ENCODE data around the gene ACSL4.
"Not testable (repeated sequence)": the region's sequence is repeated elsewhere in the genome, so short reads cannot be mapped to it uniquely, and the experiment has no call there.

Gene ACSL4

DNA sequence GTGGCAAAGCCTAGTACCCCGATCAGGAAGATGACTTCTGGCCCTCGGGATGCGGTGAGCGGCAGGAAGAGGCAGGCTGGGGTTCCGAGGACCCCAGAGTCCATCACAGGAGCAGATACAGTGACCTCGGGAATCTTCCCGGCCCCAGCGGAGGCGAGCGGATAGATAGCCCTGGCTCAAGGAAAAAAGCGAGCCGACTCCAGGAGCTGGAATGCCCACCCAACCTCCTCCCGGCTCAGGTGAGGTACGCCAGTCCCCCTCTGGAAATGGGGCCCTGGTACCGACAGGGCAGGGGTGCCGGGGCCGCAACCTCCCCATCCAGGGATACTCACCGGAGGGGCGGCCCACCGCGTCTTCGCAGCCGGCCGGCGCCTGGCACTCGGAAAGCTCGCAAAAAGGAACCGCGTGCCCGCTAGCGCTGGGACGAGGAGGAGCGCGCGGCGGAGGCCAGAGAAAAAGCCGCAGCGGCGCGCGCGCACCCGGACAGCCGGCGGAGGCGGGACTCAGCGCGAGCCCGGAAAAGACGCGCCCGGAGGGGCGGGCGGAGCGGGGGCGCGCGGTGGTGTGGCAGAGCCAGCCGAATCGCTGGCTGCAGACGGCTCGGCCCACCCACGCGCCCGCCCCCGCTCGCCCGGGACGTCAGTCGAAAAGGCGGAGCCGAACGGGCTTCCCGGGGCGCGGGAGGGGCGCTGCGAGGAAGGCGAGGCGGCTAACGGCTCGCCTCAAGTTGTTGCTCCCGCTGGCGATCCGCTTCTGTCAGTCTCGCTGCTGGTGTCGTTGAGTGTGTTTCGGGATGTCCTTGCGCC is at the start of gene ACSL4:
Gene ACSL4 (minus strand): TSS at position 451 of the 806 bp plus-strand sequence. CDS start 49,894 bp downstream, outside the sequence.
- FAIRE-seq, result no peak

DNA sequence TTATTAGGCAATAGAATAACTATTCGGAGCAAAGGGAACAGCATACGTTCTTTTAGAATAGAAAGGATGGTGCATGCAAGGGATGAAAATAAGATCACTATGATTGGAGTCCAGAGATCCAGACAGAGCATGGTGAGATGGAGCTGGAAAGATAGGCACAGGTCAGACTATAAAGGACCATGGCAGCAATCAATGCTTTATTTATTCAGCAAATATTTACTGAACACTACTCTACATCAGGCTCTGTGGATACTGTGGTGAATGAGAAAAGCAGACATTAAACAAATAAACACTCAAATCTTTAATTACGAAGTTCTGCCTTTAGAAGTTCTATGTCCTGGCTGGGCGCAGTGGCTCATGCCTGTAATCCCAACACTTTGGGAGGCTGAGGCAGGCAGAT is 44.7 kb upstream of the ACSL4 start:
- no peak for FAIRE-seq

DNA sequence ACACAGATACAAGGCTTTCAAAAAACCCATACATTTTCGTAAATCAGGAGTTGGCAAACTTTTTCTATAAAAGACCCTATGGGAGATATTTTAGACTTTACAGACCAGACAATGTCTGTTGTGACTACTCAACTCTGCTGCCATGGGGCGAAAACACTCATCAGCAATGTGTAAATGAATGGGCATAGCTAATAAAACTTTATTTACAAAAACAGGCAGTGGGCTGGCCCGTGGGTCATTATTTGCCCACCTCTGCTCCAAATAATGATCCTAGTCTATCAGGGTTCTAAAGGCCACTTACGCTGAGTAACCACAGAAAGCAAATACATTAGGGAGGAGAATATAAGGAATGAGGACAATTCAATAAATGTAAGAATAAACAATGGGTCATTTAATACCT is 43.9 kb upstream of the ACSL4 start:
- no peak for FAIRE-seq

DNA sequence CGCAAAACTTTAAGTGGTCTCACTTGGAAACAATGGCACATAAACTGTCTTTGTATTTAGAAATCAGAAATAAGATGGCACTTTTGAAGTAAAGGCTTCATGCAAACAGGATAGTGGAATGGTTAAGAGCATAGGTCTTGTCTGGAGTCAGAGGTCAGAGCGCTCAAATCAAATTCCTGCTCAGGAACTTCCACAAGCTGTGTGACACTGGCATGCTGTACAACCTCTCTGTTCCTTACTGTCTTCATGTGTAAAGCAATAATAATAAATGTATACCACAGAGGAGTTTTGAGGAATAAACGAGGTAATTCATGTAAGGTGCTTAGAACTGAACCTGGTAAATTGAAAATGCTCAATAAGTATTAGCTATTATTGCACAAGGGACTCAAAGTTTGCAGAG is 43.4 kb upstream of the ACSL4 start:
- FAIRE-seq, result no peak

DNA sequence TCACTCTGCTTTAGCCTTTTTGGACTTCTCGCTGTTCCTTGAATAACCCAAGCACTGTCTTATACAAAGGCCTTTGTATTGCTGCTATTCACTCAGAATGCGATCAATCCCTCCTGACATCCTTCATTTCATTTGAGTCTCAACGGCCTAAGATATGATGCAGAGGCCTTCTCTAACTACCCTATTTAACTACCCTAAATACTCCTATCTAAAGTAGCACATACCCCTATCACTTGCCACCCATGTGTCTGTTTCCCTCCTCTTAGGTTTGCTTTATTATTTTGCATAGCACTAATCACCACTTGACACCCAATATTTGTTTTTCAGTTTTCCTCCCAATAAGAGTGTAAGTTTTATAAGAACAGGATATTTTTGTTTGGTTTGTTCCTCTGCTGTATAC is 42.3 kb upstream of the ACSL4 start:
- no peak for FAIRE-seq

DNA sequence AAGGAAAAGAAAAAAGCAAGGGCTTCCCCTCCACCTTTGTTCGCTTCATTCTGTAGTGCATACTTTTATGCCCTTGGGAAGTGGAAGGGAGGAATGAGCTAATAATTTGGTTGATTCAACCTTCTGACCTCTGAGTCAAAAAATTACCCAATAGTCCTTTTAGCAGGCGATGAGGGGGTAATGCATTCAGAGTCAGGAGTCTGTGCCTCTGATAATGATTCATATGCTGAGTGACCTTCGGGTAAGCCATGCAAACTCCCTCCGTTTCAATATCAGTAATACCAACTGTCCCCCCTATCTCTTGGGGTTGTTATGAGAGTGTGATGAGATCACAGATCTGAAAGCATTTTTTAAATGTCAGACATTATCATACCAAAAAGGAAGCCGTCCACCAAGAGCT is 41.6 kb upstream of the ACSL4 start:
- no peak for FAIRE-seq

DNA sequence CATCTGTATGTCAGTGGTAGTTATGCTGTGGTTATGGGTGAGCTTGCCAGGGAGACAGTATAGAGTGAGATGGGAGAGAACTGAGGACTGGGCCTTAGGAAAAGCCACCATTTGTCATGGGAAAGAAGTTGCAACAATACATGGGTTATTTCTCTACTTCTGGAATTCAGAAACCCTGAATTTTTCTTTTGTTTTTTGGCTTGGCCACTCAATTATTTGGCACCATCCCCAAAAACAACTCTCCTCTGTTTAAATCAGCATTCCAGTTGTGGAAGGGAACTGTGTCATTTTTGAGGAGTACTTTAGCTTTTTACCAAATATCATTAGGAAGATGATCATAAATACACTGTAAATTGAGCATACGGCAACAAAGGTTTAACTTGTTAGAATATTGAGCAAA is 41.1 kb upstream of the ACSL4 start:
- no peak for FAIRE-seq

DNA sequence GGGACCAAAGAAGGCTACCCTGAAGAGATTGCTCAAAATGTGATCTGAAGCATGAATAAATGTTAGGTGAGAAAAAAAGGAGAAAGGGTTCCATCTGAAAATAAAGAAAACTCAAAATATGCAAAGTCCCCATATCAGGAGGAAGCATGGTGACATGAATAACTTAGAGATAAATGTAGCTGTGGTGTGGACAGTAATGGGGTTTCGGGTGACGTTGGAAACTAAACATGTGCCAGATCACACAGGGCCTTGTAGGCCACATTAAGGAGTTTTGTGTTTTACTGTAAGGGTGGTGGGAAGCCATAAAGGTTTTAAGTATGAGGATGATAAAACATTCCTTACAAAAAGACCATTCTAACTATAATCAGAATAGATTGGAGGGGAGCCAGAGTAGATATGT is 40.3 kb upstream of the ACSL4 start:
- no peak for FAIRE-seq

DNA sequence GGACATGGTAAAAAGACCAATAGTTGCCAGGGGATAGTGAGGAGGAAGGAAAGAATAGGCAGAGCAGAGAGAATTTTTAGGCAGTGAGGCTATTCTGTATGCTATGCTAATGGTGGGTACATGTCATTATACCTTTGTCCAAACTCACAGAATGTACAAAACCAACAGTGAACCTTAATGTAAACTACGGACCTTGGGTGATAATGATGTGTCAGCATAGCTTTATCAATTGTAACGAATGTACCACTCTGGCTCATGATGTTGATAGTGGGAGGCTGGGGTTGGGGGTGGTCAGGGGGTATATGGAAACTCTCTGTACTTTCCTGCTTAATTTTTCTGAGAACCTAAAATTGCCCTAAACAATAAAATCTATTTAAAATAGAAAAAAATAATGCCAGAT is 37.7 kb upstream of the ACSL4 start:
- FAIRE-seq, result no peak

DNA sequence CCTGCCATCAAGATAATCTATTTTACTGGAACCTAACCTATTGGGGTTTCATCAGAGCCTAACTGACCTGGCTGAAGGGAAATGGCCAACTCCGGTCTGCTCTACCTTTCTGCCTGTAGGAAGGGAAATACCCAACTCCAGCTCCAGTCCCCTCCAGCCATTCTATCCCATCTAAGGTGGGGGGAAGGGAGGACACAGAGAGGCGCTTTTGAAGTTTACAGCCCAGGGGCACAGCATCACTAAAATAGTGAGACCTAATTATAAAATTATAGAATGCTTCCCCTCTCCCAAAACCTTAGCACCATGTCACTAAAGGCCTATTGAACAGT is 27.8 kb upstream of the ACSL4 start:
- FAIRE-seq, result no peak

DNA sequence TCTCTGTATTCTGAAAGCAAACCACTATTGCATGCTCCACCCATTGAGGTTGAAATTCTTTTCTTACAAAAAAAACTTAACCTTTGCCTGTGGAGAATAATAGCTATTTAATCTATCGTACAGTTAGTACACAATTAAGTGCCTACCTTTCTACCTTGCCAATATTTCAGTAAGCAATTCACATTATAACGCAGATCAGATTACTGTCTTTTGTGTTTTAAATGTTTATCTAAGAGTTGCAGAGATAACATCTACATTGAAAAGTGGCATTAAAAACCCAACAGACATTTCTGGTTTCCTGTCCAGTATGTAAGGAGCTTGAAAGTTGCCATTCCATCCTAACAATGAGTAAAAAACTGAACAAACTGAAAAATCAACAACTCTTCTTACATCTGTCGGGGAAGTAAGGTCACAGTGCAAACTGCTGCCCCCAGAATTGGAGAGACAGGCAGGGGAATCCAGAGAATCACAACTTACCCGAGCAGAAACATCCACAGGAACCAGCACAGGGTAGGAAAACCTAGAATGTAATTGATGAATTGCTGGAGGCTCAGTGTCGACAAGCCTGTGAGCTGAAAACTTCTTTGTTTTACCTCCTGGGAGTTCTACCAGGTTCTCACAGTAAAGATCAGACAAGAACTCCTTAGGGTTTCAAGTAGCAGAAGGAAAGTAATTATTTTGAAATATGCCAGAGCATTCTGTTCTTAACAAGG is 27.3 kb upstream of the ACSL4 start:
- no peak for FAIRE-seq

DNA sequence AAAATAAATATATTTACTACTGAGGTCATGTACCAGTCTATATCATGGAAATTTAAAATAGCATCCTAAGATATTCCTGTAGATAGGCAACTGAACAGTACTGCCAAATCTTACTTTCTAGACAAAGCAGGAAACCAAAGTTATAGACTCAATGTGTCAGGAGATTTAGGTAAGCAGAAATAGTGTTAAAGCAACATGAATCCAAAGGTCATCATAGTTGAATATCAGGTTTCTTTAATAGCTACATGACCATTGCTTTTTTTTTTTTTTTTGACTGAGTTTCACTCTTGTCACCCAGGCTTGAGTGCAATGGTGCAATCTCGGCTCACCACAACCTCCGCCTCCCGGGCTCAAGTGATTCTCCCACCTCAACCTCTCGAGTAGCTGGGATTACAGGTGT is 20.2 kb upstream of the ACSL4 start:
- FAIRE-seq, result no peak

DNA sequence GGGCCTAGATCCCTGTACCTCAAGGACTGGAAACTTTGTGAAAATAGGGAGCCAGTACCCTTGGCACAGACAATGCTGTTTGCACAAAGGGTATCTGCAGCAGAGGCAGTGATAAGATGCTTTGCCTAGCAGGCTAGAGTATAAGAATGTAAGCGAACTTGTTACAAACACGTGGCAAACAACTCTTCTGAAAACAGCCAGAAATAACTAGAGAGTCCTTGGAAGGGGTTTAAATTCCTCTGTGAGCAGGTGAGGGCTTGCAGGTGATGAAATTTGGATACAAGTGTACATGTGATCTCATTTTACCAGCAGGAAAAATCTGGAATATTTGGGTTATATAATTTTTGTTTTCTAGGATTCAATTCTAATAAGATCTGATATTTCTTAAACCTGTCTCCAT is 18.6 kb upstream of the ACSL4 start:
- FAIRE-seq, result no peak

DNA sequence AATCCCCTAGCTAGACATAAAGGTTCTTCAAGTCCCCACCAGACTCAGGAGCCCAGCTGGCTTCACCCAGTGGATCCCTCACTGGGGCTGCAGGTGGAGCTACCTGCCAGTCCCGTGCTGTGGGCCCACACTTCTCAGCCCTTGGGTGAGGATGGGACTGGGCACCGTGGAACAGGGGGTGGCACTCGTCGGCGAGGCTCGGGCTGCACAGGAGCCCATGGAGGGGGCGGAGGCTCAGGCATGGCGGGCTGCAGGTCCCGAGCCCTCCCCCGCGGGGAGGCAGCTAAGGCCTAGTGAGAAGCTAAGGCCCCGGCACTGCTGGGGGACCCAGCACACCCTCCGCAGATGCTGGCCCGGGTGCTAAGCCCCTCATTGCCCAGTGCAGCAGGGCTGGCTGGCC is 16.1 kb upstream of the ACSL4 start:
- no peak for FAIRE-seq

DNA sequence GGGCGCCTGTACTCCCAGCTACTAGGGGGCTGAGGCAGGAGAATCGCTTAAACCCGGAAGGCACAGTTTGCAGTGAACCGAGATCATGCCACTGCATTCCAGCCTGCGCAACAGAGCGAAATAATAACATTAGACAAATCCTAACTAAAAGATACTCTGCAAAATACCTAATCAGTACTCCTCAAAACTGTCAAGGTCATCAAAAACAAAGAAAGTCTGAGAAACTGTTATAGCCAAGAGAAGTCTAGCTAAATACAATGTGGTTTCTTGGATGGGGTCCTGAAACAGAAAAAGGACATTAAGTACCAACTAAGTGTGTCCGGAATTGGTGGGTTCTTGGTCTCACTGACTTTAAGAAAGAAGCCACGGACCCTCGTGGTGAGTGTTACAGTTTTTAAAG is 14.6 kb upstream of the ACSL4 start:
- FAIRE-seq, result no peak

DNA sequence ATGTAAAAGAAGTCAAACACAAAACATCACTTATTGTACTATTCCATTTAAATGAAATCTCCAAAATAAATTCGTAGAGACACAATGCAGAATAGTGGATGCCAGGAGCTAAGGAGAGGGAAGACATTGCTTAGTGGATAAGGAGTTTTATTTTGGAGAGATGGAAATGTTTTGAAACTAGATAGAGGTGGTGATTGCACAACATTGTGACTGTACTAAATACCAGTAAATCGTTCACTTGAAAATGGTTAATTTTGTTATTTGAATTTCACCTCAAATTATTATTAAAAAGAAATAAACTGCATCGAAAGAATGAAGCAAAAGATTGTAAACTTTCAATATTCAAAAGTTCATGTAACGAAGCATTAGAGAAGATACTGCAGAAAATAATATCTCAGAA is 9.7 kb upstream of the ACSL4 start:
- no peak for FAIRE-seq

DNA sequence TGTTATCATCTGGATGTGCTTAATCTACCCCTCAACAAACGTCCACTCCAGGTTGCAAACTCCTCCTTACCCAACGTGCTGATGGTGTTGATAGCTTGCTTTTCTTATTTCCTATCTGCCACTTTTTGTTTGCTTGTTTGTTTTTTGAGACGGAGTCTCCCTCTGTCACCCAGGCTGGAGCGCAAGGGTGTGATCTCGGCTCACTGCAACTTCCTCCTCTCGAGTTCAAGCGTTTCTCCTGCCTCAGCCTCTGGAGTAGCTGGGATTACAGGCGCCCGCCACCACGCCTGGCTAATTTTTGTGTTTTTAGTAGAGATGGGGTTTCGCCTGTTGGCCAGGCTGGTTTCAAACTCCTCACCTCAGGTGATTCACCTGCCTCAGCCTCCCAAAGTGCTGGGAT is 7.8 kb upstream of the ACSL4 start:
- not testable (repeated sequence) for FAIRE-seq

DNA sequence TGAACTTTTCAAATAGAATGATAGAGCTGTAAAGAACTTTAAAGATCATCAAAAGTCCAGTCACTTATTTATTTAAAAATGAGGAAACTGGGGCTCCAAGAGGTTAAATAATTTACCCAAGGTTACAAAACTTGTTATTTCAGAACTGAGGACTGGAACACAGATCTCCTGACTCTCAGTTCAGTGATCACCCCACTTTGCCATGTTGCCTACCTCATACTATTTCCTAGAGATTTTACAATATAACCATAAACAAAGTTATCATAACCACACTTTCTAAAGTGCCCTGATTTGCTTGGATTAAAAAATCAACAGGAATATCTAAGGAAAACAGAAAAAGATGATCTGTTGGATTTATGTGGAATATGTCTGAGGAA is 7.4 kb upstream of the ACSL4 start:
- FAIRE-seq, result no peak

DNA sequence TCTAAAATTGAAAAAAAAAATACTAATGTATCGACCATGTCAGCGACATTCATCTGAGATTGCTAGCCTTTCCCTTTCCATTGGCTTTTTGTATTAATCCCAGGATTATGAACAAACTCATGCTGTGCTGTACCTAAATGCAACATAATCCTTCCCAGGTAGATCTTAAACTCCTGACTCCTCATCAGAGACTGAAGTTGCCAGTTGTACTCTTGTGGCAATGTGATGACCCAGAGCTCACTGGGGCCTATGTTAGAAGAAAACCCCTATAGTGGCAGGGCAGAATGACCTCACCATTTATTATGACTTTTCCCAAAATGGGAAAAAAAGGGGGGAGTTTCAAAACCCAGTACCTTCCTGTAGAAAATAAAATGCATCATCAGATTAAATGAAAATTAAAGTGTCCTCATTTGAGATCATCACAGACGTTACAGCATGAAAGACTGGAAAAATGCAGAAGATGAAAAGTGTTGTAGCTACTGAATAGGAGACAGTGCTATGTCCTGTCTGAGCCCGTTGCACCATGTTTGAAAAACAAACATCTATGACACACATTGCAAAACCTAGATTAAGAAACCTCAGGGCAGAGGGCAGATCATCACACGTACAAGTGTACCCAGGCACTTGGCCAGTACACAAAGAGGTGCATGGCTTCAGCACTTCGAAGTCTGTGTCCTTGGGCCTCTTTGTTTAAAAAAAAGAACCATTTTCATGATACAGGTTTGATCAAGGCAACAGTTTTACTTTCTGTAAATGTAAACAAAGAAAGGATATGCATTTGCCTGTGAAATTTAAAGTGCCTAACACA is 6.8 kb upstream of the ACSL4 start:
- no peak for FAIRE-seq

DNA sequence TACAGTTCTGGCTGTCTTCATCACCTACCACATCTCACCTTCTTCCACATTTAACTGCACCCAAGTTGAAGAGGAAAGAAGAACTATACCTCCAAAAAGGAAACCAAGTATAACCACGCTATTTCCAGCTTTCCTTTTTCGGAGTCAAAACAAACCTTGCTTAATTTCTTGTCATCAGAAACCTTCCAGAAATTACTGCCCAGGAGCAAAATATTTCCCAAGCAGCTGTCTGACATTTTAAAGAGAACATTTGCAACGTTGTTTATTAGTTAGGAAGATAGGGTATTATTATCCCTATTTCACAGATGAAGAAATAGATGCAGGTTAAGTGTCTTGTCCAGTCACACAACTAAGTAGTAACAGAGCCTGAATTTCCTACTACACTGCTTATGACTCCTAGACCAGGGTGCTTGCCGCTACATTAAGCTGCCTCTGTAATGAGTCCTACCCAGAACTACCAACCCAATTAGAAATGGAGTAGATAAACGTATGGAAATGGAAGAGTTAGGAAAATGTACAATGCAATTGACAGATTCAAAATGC is 2.2 kb upstream of the ACSL4 start:
- FAIRE-seq, result no peak

DNA sequence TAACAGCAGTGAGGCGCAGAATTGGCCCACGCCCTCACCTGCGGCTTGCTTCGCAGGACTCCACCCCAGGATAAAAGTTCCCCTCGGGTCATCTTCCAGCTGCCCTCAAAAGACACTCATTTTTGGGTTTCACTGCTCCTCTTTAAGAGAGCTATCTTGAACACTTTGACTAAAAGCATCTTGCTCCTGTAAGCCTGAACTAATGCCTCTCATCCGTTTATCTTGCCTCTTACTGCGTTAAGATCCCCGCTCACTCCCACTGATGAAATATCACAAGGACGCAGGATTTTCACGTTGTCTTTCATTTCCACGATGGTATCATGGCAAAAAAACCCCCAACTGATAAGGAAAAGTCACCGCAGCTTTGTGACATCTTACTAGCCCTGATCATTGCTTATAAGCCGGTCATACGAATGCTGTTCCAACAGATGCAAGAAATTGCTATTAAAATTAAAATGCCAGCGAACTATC is 591 bp upstream of the ACSL4 start:
- FAIRE-seq, result no peak

DNA sequence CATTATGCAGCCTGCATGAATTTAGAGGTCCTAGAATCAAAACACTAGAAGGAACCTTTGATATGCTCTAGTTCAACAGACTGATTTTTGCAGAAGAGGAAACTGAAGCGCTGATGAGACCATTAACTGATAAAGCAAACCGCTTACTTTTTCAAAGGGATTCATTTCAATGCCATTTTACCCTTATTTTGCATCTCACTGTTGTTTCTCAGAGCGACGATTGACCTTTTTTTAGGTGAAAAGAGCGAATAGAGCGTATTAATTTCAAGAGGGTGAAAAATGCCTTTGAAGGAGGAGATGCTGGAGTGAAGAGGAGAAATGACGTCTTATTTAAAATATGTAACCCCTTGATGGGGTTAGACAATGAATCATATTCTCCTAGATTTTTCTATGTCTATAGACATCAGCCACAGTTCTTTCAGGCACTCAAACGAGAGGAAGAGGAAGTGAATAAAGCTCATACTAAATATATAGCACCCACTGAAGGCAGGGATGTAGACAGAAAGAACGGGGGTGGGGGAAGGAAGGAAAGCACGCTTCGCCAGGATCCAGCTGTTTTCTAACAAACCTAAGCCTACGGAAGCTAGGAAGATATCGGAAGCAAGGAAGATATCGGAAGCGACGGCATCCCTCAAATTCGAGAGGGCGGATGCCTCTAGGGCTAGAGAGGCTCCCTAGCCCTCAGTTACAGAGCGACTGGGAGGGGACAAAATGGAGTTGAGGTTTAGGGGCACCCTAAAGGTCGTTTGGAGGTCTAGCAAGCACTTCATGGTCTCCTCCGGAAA is 848 bp downstream of the ACSL4 start:
- no peak for FAIRE-seq

DNA sequence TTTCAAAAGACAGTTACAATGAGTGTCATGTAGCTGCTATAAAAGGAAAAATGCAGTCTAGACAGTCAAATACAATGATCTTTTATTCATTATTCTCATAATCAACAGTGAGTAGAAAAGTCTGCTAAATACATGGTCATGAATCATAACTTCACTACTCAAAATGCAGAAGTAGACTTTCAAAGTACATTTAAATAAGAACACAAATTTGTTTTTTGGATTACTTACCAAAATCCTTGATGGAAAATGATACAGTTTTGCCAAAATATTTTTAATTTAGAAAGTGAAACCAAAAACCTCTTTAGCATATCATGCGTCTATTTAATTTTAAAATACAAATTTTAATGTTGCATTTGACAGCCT is 4.9 kb downstream of the ACSL4 start:
- FAIRE-seq, result no peak

Data from TTC549 (cell line).